MV-4-11 (cell line): Measurements from ENCODE around the gene CALHM5.

Source experiments
- DNase-seq: peaks from one replicate; lab custom pipeline; 2025; lab: John Stamatoyannopoulos, UW

Gene CALHM5

DNA sequence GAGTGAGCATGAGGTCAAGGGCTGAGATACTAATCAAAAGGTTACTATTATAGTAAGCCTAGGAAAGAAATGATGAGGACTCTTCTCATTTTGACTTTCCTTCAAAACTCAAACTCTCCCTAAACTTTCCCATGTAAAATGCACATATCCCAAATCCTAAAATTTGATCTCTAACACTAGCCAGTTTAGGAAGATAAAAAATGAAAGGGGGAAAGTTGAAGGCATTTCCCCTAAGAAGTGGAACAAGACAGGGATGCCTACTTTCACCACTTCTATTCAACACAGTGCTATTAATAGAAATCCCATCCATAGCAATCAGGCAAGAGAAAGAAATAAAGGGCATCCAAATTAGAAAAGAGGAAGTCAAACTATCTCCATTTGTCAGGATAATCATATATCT, 2.9 kb upstream of the CALHM5 start:
- DNase-seq, result no peak

GRCh38 chr6:116512111-116512559, 696 bp downstream of the CALHM5 start:
- no peak for DNase-seq

DNA sequence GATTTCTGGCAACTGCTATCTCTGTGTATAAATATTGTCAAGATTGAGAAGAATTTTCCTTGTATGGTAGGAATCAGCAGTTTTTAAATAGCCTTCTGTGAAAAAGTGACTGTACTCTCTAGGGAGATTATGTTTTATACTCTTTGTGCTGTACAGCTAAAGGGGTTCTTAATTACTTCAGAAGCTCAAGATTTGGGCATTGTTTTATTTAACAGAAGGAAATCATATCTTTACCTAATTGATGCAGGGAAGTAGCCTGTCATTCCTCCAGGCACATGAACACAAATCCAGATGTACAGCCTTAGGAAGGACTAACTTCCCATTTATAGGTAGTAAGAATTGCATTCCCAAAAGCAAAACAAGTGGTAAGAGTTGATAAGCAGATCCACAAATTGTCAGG, 1.3 kb downstream of the CALHM5 start:
- no peak for DNase-seq

- DNase-seq, result no peak
These were observed 1.9 kb downstream of the CALHM5 start for GRCh38 chr6:116513224-116513875.

GRCh38 chr6:116514111-116514510, 2.7 kb downstream of the CALHM5 start:
- DNase-seq, result peak; percentile 15

DNA sequence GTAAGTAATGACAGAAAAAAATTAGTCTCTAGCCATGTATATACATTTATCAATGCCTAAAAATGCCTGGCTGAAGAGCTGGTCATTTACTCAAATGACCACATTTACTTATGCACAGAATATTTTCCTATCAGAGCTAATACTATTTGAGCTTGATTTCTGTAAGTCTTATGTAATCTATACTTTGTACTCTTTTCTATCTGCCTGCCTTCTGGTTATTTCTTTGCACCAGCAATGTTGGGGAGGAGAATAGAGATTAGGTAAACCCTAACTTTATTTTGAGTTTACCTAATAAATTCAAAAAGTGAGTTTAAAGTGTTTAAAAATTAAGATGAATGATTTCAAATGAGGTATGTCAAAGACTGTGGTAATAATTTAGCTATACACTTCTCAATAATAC, 3.7 kb downstream of the CALHM5 start:
- no peak for DNase-seq

DNA sequence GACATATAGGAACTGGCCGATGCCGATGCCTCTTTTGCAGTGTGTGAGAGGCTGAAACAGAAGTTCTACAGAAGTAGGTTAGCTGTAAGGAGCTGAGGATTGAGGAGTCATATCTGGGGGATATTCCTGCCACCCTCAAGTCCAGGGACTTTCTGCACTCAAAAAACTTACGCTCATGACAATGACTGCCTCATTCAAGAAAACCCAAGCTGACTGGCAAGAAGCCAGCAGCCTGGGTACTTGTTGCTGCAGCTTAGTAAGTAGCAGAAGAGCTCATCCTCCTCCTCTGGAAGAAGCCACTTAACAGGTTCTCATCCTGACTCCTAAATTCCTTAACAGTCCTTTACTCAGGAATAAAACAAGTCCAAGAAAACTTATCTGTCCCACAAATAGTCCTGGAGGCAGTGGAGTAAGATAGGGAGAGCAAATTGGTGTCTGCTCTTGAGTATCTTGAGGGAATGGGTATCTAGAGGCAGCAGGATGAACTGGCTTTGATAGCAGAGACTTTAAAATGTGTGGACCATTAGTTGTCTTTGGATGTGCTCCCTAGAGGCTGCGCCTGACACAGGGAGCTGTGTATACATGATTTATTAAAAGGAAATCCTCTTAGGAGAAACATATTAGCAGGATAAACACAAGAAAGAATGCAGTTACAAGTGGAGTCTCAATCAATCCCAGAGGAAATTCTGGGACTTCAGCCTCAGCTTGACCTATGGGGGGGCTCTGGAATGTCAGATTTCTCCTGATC, 7.4 kb downstream of the CALHM5 start:
- no peak for DNase-seq

- no peak for DNase-seq
These were observed 11.5 kb downstream of the CALHM5 start for GRCh38 chr6:116522896-116523295.

GRCh38 chr6:116524236-116524635, 12.8 kb downstream of the CALHM5 start:
- DNase-seq, result no peak

- no peak for DNase-seq
These were observed 16.7 kb downstream of the CALHM5 start for GRCh38 chr6:116528133-116528532.

GRCh38 chr6:116528780-116529179, 17.3 kb downstream of the CALHM5 start:
- no peak for DNase-seq

DNA sequence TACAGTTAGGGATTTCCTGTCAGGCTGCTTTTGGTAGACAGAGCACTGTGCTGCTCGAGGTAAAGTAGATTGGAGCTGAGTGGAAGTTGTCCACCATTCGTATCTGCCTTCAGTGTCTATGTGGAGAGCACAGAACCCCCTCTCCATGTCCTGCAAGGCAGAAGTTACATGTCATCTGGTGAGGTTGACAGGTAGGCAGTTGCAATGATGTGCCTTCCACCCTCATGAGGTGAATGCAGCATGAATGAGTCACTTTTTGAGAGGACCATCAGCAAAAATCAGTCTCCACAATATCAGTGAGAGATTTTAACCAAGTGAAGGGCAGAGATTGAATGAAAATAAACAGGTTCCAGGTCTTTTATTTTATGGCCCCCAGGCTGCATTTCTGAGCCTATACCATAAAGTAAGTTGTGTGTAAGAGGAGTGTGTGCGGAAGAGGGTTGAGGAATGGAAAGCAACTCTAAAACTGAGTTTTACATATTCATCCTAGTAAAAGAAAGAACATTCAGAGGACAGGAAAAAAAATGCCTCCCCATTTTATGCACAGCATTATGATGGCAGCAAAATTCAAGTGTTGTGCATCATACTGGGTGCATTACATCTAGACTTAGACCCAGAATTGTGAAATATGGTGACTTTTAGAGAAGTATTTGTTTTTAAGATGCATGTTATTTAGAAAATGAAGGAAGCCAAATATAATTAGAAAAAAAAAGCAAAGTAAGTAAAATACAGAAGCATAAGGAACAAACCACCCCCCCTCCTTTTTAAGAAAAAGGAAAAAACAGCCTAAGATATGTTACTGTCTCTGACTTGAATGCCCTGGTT, 18.2 kb downstream of the CALHM5 start:
- no peak for DNase-seq

DNA sequence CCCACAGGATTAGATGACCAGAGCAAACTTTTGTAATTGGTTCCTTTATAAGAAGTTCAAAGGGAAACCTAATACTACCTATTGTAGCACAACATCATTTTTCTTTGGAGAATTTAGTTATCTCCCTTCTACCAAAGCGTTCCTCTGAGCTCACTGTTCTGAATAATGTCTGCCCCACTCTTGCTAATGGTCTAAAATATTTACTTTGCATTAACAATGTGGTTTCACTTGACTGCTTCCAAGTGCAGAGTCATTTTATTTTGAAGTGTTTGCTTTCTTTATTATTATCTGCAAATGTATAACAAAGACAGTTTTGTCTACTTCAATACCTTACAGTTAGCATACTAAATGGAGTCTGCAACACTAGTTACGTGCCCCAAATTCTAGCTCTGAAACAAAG, 19.0 kb downstream of the CALHM5 start:
- DNase-seq, result no peak

DNA sequence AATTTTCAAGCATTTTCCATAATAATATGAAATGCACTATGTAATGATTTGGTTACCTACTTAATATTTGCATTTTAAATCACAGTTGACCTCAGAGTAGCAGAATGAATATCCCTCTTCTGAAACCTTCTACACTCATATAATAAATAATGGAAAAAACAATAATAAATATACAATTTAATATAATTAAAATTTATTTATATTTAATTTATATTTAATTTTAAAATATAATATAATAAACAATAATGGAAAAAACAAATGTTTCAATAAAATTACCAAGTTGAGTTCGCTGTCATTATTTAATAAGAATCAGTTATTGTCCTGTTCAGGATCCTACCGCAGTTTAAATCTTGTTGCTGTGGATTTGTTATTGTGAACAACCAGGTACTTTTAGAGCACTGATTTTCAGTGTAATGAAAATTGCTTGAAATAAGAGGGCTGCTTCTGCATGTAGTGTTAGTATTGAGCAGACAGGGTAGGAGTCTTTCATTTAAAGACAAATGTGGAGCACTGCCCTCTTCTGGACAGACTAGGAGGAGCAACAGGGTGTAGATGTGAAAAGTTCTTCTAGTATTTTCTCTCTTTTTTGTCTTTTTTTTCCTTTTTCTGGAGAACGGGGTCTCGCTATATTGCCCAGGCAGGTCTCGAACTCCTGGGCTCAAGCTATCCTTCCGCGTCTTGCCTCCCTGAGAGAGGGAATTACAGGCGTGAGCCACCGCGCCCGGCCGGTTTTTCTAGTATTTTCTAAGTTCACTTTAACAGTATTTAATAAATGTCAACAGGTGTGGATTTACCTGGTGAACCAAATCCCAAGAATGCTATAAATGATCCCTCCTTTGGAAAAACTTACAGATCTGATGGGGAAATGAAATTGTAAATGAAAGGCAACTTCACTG, 20.5 kb downstream of the CALHM5 start:
- DNase-seq, result peak; percentile 53

GRCh38 chr6:116533233-116533957, 22.0 kb downstream of the CALHM5 start:
- DNase-seq, result peak; percentile 14

- no peak for DNase-seq
These were observed 23.7 kb downstream of the CALHM5 start for GRCh38 chr6:116535109-116535508.

GRCh38 chr6:116536216-116536621, 24.8 kb downstream of the CALHM5 start:
- peak; percentile 36 for DNase-seq

- no peak for DNase-seq
These were observed 31.0 kb downstream of the CALHM5 start for GRCh38 chr6:116542426-116542825.

- DNase-seq, result no peak
These were observed 31.7 kb downstream of the CALHM5 start for GRCh38 chr6:116543149-116543548.

DNA sequence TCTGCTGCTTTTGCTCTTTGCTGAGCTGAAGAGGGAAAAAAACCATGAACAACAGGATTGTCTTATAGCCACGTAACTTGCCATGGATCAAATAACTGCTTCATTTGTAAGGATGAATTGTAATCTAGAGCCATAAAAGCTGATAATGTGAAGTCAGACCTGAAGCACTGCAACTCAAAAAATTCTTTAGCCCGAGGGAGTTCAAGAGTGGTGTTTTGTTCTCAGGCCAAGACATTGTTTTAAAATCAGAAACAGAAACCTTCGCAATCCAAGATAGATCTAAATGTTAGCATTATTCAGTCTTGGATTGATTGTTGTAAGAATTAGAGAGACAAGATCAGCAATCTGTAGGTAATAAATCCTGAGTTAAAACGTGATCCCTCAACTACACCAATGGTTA, 34.2 kb downstream of the CALHM5 start, which contains the start of gene TRAPPC3L:
Gene TRAPPC3L (minus strand): TSS at position 34 of the 400 bp plus-strand sequence. CDS start 170 bp downstream, outside the sequence.
- no peak for DNase-seq

DNA sequence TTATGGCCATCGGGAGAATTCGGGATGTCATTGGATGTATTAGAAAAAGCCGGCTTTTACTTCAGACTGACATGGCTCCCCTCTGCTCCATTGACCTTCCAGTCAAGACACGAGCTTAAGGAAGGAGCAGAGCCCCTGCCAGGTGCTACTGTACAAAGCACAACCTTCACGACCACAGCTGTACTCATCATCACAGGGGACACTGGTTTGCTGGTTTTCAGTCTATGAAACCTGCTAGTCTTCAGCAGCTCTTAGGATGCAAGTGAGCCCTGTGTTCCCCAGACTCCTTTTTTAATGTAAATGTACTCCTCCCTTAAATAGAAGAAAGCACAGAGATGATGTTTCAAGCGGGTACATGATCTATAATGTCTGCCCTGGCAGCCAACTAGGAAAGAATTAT, 35.9 kb downstream of the CALHM5 start:
- no peak for DNase-seq
